HepG2 (cell line): Measurements from ENCODE around the gene ZRANB2. TPM values are rescaled to one million over a fixed set of nuclear protein-coding genes. Genes with fewer than 3 reads are reported as not detected.

ENCODE experiments used
- ATAC-seq: fragments of 200-7000 bp; cut with Tn5 transposase; 3 replicates; pipeline ENCODE4 v1.9.1; 2020; ENCODE audit warnings: mild to moderate bottlenecking, moderate library complexity
- BruUV-seq: library from RNA; stranded (reverse); fragments of 400-500 nt; replicated peaks from 2 replicates; lab custom pipeline; 2021; lab: Mats Ljungman, UMichigan
- CTCF ChIA-PET: fragments of 300-600 bp; formaldehyde crosslinking; extraction: SDS; loops from one replicate; lab custom pipeline; 2021; ENCODE audit warnings: low total read pairs, inconsistent platforms, low intra/inter-chr PET ratio; lab: Yijun Ruan, JAX
- POLR2A ChIA-PET: fragments of 350-600 bp; sonication (Branson Sonifier 250); formaldehyde crosslinking; loops from one replicate; lab custom pipeline; 2020; ENCODE audit warnings: antibody characterized with exemption, inconsistent platforms; lab: Yijun Ruan, JAX
- DNase-seq: peaks from one replicate; pipeline ENCODE4 v3.0.0-alpha.2; 2015; ENCODE audit warnings: low spot score
- FAIRE-seq: peaks from 3 replicates; lab custom pipeline; 2011; peaks lifted over from hg19 to GRCh38; lab: Jason Lieb, UNC
- H2AFZ ChIP-seq: one replicate; pipeline ENCODE4 v1.6.1; 2011; ENCODE audit warnings: low read length, inconsistent platforms
- H3K27ac ChIP-seq: fragments of 300-600 bp; 3 replicates; pipeline ENCODE4 v1.8.0; 2011; ENCODE audit warnings: mixed run types, mild to moderate bottlenecking, mixed read lengths, low read length, inconsistent platforms; ENCODE audit not compliant: insufficient read depth; ENCODE audit errors: extremely low read length
- H3K27me3 ChIP-seq, 2 experiments: fragments of 200-600 bp in 1 of 2; 2 replicates in 1 of 2; 3 replicates in 1 of 2; pipeline versions ENCODE4 v1.6.0 to v1.8.0; 2011; ENCODE audit warnings: low read length in 2 of 2, mild to moderate bottlenecking in 2 of 2, moderate library complexity in 2 of 2, inconsistent platforms in 1 of 2; ENCODE audit not compliant: insufficient read depth in 2 of 2, control insufficient read depth in 1 of 2
- H3K36me3 ChIP-seq, 2 experiments: fragments of 200-600 bp in 1 of 2; replicated peaks in 1 of 2; 2 replicates in 1 of 2; 3 replicates in 1 of 2; pipeline versions ENCODE4 v1.5.1 to v1.8.0; 2011; ENCODE audit warnings: low read length in 2 of 2, inconsistent platforms in 1 of 2; ENCODE audit not compliant: insufficient read depth in 2 of 2, control insufficient read depth in 1 of 2
- H3K4me1 ChIP-seq: 2 replicates; pipeline ENCODE4 v1.5.1; 2012; ENCODE audit warnings: low read length, inconsistent platforms; ENCODE audit not compliant: insufficient read depth
- H3K4me2 ChIP-seq: 2 replicates; pipeline ENCODE4 v1.6.0; 2011; ENCODE audit warnings: low read depth, low read length, inconsistent platforms
- H3K4me3 ChIP-seq, 3 experiments: fragments of 200-600 bp in 1 of 3; sonication (generic), shearing (Covaris generic) in 1 of 3; replicated peaks in 1 of 3; 2 replicates each; pipeline ENCODE4 v1.5.1; 2011 to 2016; ENCODE audit warnings: low read length in 3 of 3, inconsistent platforms in 2 of 3, low read depth in 2 of 3, mild to moderate bottlenecking in 2 of 3, control low read depth in 1 of 3, mixed read lengths in 1 of 3; ENCODE audit not compliant: insufficient read depth in 1 of 3
- H3K79me2 ChIP-seq: one replicate; pipeline ENCODE4 v1.6.1; 2011; ENCODE audit warnings: low read length, inconsistent platforms; ENCODE audit not compliant: insufficient read depth
- H3K9ac ChIP-seq: 2 replicates; pipeline ENCODE4 v1.6.0; 2011; ENCODE audit warnings: mild to moderate bottlenecking, low read depth, low read length, inconsistent platforms; ENCODE audit not compliant: insufficient read depth
- H3K9me3 ChIP-seq: 2 replicates; pipeline ENCODE4 v1.5.1; 2012; ENCODE audit warnings: mild to moderate bottlenecking, low read length
- H4K20me1 ChIP-seq: 2 replicates; pipeline ENCODE4 v1.6.0; 2011; ENCODE audit warnings: inconsistent platforms, mild to moderate bottlenecking, low read length, moderate library complexity; ENCODE audit not compliant: insufficient read depth
- ARNT2 ChIP-seq: sonication (generic); formaldehyde crosslinking; IDR thresholded peaks from 2 replicates; pipeline ENCODE4 v1.8.0; 2022; ENCODE audit warnings: mild to moderate bottlenecking, low read depth, missing genetic modification reagents, moderate library complexity
- ARNTL ChIP-seq: sonication (generic); formaldehyde crosslinking; IDR thresholded peaks from 2 replicates; pipeline ENCODE4 v1.4.0; 2020; ENCODE audit warnings: mild to moderate bottlenecking, missing genetic modification reagents
- DMAP1 ChIP-seq: IDR thresholded peaks from 2 replicates; pipeline ENCODE4 v1.6.1; 2016
- DNMT1 ChIP-seq: sonication (generic); formaldehyde crosslinking; IDR thresholded peaks from 2 replicates; pipeline ENCODE4 v1.5.1; 2020; ENCODE audit warnings: mild to moderate bottlenecking, missing genetic modification reagents
- GATAD1 ChIP-seq: IDR thresholded peaks from 2 replicates; pipeline ENCODE4 v1.6.1; 2016; ENCODE audit warnings: missing genetic modification reagents, missing compliant biosample characterization
- HOMEZ ChIP-seq: IDR thresholded peaks from 2 replicates; pipeline ENCODE4 v1.6.1; 2016; ENCODE audit warnings: low read depth
- KAT7 ChIP-seq: IDR thresholded peaks from 2 replicates; pipeline ENCODE4 v1.6.1; 2018; ENCODE audit warnings: borderline replicate concordance, missing compliant biosample characterization
- NR2F1 ChIP-seq, 2 experiments: fragments of 450-650 bp in 1 of 2; formaldehyde crosslinking in 1 of 2; IDR thresholded peaks; 2 replicates each; pipeline versions ENCODE4 v1.5.0 to v1.6.1; 2016 to 2020; ENCODE audit warnings: mild to moderate bottlenecking in 1 of 2, missing compliant biosample characterization in 1 of 2, missing genetic modification reagents in 1 of 2, moderate library complexity in 1 of 2
- PHF21A ChIP-seq: sonication (generic); formaldehyde crosslinking; IDR thresholded peaks from 2 replicates; pipeline ENCODE4 v1.5.0; 2020; ENCODE audit warnings: mild to moderate bottlenecking, missing genetic modification reagents
- SP140L ChIP-seq: sonication (generic); formaldehyde crosslinking; IDR thresholded peaks from 2 replicates; pipeline ENCODE4 v1.4.0; 2020; ENCODE audit warnings: missing genetic modification reagents, borderline replicate concordance
- TCF7 ChIP-seq: sonication (generic); IDR thresholded peaks from 2 replicates; pipeline ENCODE4 v1.6.1; 2016; ENCODE audit warnings: antibody characterized with exemption, low read depth
- TFDP2 ChIP-seq: sonication (generic); formaldehyde crosslinking; IDR thresholded peaks from 2 replicates; pipeline ENCODE4 v1.4.0; 2020; ENCODE audit warnings: missing genetic modification reagents
- ZFX ChIP-seq: sonication (generic); formaldehyde crosslinking; IDR thresholded peaks from 2 replicates; pipeline ENCODE4 v1.4.0; 2020; ENCODE audit warnings: mild to moderate bottlenecking, low read depth, missing genetic modification reagents, moderate library complexity
- ZMYM4 ChIP-seq: sonication (generic); formaldehyde crosslinking; IDR thresholded peaks from 2 replicates; pipeline ENCODE4 v1.8.1; 2023; ENCODE audit warnings: mild to moderate bottlenecking, missing genetic modification reagents
- ZNF558 ChIP-seq: sonication (generic); formaldehyde crosslinking; IDR thresholded peaks from 2 replicates; pipeline ENCODE4 v1.9.0; 2022; ENCODE audit warnings: mild to moderate bottlenecking, missing genetic modification reagents, borderline replicate concordance
- WGBS: methylation state at CpG from one replicate; pipeline ENCODE4 v1.1.6; 2017; ENCODE audit warnings: low lambda C conversion rate; 5-methylcytosine and 5-hydroxymethylcytosine counted together
- in situ Hi-C: cut with HindIII; loops from 2 replicates; pipeline ENCODE4 v1.10.0; 2017; ENCODE audit warnings: low pct_unique_long_range_greater_than_20kb; ENCODE audit not compliant: extremely low pct_ligation_motif_present
- intact Hi-C: fragments of 100-400 bp; cut with micrococcal nuclease; formaldehyde crosslinking; loops from one replicate; pipeline ENCODE4 v1.10.0; 2022; ENCODE audit not compliant: unreplicated experiment
- polyA plus RNA-seq, 8 experiments: library from polyadenylated mRNA; depleted of rRNA in 3 of 8; stranded (reverse) in 7 of 8; unstranded in 1 of 8; fragments of >200 nt; fragmentation: Illumina TruSeq in 4 of 8; extraction: Trizol in 4 of 8; gene quantifications; 2 replicates each; pipeline versions ENCODE4 v1.2.1 to v1.2.3, GENCODE V29; 2011 to 2016; ENCODE audit warnings: low read depth in 4 of 8, missing spikeins in 1 of 8, mixed read lengths in 1 of 8; ENCODE audit not compliant: insufficient read depth in 1 of 8
- total RNA-seq, 5 experiments: library from RNA; depleted of rRNA; stranded (reverse); fragments of >200 nt; fragmentation: Illumina TruSeq; extraction: Trizol; gene quantifications; 2 replicates each; pipeline ENCODE4 v1.2.3, GENCODE V29; 2016; ENCODE audit warnings: low read depth in 1 of 5
- TF ChIP-seq, protein P1 (sequence below): sonication (generic); formaldehyde crosslinking; IDR thresholded peaks from 2 replicates; pipeline ENCODE4 v1.4.0; 2020; ENCODE audit warnings: missing genetic modification reagents
- TF ChIP-seq, protein P2 (sequence below): sonication (generic); formaldehyde crosslinking; IDR thresholded peaks from 2 replicates; pipeline ENCODE4 v1.8.0; 2023; ENCODE audit warnings: mild to moderate bottlenecking, missing genetic modification reagents

Gene ZRANB2
- total and polyA plus RNA-seq, 2 of the 13 experiments (the other 11 are each of a cell fraction or from before 2014, with no cell fraction given) = 43.0 to 45.4 TPM

DNA sequence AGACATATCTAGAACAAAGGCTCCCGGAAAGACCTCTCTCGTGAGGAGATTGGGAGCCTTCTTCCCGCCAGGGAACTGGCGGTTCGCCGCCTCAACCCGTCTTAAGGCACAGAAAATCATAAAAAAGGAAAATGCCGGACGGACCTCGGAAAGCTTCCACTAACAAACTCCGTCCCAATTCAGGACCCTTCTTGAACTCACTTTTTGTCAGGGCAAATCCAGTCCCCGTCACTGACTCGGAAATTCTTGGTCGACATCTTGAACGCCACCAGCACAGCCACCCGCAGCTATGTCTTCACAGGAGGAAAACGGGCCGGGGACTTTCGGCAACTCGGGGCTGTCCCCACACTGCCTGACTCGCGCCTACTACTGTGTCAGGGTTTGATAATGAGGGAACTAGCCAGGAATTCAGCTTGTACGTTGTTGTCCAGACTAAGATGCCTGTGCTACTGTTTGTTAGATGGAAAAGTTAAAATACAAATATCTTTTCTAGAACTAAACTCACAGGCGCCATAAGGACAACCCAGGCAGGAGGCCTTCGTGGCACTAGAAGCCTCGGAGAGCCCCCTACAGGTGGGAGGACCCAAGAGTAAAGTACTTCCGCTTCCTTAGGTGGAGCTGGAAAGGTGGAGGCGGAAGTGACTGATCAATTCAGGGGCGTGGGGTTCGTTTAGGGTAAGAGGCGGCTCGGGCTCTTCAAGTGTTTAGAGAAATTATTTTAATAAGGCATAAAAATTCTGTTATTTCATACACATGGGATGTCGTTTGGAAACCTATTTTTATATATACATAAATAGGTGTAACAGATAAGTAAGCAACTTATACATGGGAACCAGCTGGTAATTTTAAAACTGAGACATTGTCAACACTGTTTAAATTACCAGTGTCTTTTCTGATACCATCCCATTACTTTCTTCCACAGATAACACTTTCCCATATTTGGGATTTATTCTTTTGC lies at the start of gene ZRANB2 (continued):
- TF ChIP-seq GATAD1 (CRISPR knock-in tag) (peak; percentile 87), HOMEZ (CRISPR knock-in tag) (peak; percentile 93), ZMYM4 (CRISPR knock-in tag) (peak; percentile 99), NR2F1 (CRISPR knock-in tag; IDR thresholded peaks at IDR 0.05) (no peak), KAT7 (CRISPR knock-in tag) (0 out of 2 replicates have a peak, but pooled peaks have one; percentile 43)

GRCh38 chr1:71128060-71128459 lies 47.2 kb upstream of the ZRANB2 start:
- WGBS = 0% methylated on average over 2 of the region's 2 CpGs
- intact Hi-C loops (no loop called here), in situ Hi-C loops (no loop called here)
- Histone ChIP-seq H3K9ac (no peak overlapping the region), H3K36me3 (no peaks in the 10 kb centered on the region), H3K79me2 (no peaks in the 10 kb centered on the region), H3K27ac (no peak overlapping the region), H3K4me1 (no peaks in the 10 kb centered on the region), H4K20me1 (no peaks in the 10 kb centered on the region), H3K4me2 (no peak overlapping the region), H3K27me3 (no peaks in the 10 kb centered on the region), H3K9me3 (peaks cover 84% of the 10 kb centered on the region), H2AFZ (no peak overlapping the region), H3K4me3 (no peak overlapping the region)
- TF ChIP-seq DMAP1 (CRISPR knock-in tag) (no peak), TFDP2 (CRISPR knock-in tag) (no peak), SP140L (CRISPR knock-in tag) (no peak), PHF21A (CRISPR knock-in tag) (no peak), DNMT1 (CRISPR knock-in tag) (no peak), TCF7 (no peak), ZFX (CRISPR knock-in tag) (no peak), ZNF558 (CRISPR knock-in tag) (no peak), ARNT2 (no peak), ARNTL (CRISPR knock-in tag) (no peak)
- TF ChIP-seq, protein P1, sequence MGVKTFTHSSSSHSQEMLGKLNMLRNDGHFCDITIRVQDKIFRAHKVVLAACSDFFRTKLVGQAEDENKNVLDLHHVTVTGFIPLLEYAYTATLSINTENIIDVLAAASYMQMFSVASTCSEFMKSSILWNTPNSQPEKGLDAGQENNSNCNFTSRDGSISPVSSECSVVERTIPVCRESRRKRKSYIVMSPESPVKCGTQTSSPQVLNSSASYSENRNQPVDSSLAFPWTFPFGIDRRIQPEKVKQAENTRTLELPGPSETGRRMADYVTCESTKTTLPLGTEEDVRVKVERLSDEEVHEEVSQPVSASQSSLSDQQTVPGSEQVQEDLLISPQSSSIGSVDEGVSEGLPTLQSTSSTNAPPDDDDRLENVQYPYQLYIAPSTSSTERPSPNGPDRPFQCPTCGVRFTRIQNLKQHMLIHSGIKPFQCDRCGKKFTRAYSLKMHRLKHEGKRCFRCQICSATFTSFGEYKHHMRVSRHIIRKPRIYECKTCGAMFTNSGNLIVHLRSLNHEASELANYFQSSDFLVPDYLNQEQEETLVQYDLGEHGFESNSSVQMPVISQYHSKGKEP (CRISPR knock-in tag) = no peak
- TF ChIP-seq, protein P2, sequence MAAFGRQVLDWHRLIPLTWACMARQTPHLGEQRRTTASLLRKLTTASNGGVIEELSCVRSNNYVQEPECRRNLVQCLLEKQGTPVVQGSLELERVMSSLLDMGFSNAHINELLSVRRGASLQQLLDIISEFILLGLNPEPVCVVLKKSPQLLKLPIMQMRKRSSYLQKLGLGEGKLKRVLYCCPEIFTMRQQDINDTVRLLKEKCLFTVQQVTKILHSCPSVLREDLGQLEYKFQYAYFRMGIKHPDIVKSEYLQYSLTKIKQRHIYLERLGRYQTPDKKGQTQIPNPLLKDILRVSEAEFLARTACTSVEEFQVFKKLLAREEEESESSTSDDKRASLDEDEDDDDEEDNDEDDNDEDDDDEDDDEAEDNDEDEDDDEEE (CRISPR knock-in tag) = no peak
- ATAC-seq = no peak
- DNase-seq = no peak
- no TSS peak for BruUV-seq
- POLR2A ChIA-PET = no interaction called here
- CTCF ChIA-PET = no interaction called here
- FAIRE-seq = no peak
